K562 (cell line): Measurements from ENCODE around the gene ZNF575. TPM values are rescaled to one million over a fixed set of nuclear protein-coding genes. Genes with fewer than 3 reads are reported as not detected.

Experiments
- ATAC-seq: fragments of 200-7000 bp; cut with Tn5 transposase; 3 replicates; pipeline ENCODE4 v1.9.1; 2020; ENCODE audit warnings: moderate library complexity
- BruUV-seq: library from RNA; stranded (reverse); fragments of 400-500 nt; replicated peaks from 2 replicates; lab custom pipeline; 2021; lab: Mats Ljungman, UMichigan
- CTCF ChIA-PET: fragments of 300-600 bp; formaldehyde crosslinking; extraction: SDS; loops from one replicate; lab custom pipeline; 2021; ENCODE audit warnings: low intra/inter-chr PET ratio; lab: Yijun Ruan, JAX
- POLR2A ChIA-PET: fragments of 300-600, 350-650 bp; sonication (Branson Sonifier 250); formaldehyde crosslinking; extraction: SDS; loops from one replicate; lab custom pipeline; 2021; ENCODE audit warnings: antibody characterized with exemption, inconsistent platforms; lab: Yijun Ruan, JAX
- DNase-seq, 4 experiments: peaks; one replicate each; pipeline versions ENCODE4 v3.0.0 to v3.0.0-alpha.2; 2011 to 2018; ENCODE audit warnings: low spot score in 3 of 4, mixed read lengths in 3 of 4; ENCODE audit errors: extremely low read depth in 1 of 4
- FAIRE-seq: peaks from 2 replicates; lab custom pipeline; 2011; peaks lifted over from hg19 to GRCh38; lab: Jason Lieb, UNC
- H2AFZ ChIP-seq: 2 replicates; pipeline ENCODE4 v1.6.0; 2011; ENCODE audit warnings: low read depth, low read length, control low read depth, inconsistent platforms
- H3K27ac ChIP-seq: fragments of 200-600 bp; 3 replicates; pipeline ENCODE4 v1.8.0; 2011; ENCODE audit warnings: low read depth, mild to moderate bottlenecking, control low read depth, inconsistent platforms, low read length, moderate library complexity, mixed read lengths; ENCODE audit errors: extremely low read depth
- H3K27me3 ChIP-seq, 2 experiments: fragments of 300-600 bp in 1 of 2; 2 replicates in 1 of 2; 3 replicates in 1 of 2; pipeline versions ENCODE4 v1.6.0 to v1.8.0; 2011; ENCODE audit warnings: inconsistent platforms in 2 of 2, low read length in 2 of 2, mild to moderate bottlenecking in 1 of 2, mixed read lengths in 1 of 2, moderate library complexity in 1 of 2; ENCODE audit not compliant: control insufficient read depth in 2 of 2, insufficient read depth in 2 of 2
- H3K36me3 ChIP-seq: fragments of 300-600 bp; 3 replicates; pipeline ENCODE4 v1.8.0; 2011; ENCODE audit warnings: mild to moderate bottlenecking, low read length, inconsistent platforms; ENCODE audit not compliant: control insufficient read depth, insufficient read depth
- H3K4me1 ChIP-seq, 2 experiments: fragments of 200-600 bp in 1 of 2; replicated peaks in 1 of 2; 2 replicates in 1 of 2; 3 replicates in 1 of 2; pipeline versions ENCODE4 v1.5.1 to v1.8.0; 2011; ENCODE audit warnings: inconsistent platforms in 2 of 2, low read length in 2 of 2, mild to moderate bottlenecking in 1 of 2, mixed read lengths in 1 of 2, moderate library complexity in 1 of 2; ENCODE audit not compliant: control insufficient read depth in 2 of 2, insufficient read depth in 2 of 2
- H3K4me2 ChIP-seq: 2 replicates; pipeline ENCODE4 v1.6.1; 2011; ENCODE audit warnings: low read length, control low read depth, inconsistent platforms, mixed read lengths; ENCODE audit not compliant: insufficient read depth
- H3K4me3 ChIP-seq: fragments of 200-600 bp; sonication (generic), shearing (Covaris generic); 2 replicates; pipeline ENCODE4 v1.5.1; 2016; ENCODE audit warnings: control low read depth, inconsistent platforms
- H3K79me2 ChIP-seq: fragments of 200-600 bp; 3 replicates; pipeline ENCODE4 v1.8.0; 2011; ENCODE audit warnings: low read length, inconsistent platforms; ENCODE audit not compliant: control insufficient read depth, insufficient read depth
- H3K9ac ChIP-seq, 2 experiments: 2 replicates each; pipeline versions ENCODE4 v1.6.0 to v1.6.1; 2011; ENCODE audit warnings: low read depth in 2 of 2, low read length in 2 of 2, control low read depth in 1 of 2, inconsistent platforms in 1 of 2, mild to moderate bottlenecking in 1 of 2, mixed read lengths in 1 of 2; ENCODE audit not compliant: insufficient read depth in 1 of 2
- H3K9me1 ChIP-seq: one replicate; pipeline ENCODE4 v1.6.0; 2011; ENCODE audit warnings: inconsistent platforms, mild to moderate bottlenecking, low read length, moderate library complexity; ENCODE audit not compliant: control insufficient read depth, insufficient read depth
- H3K9me3 ChIP-seq: replicated peaks from 2 replicates; pipeline ENCODE4 v1.5.1; 2011; ENCODE audit warnings: low read depth, low read length, inconsistent platforms; ENCODE audit not compliant: control insufficient read depth, insufficient read depth
- H4K20me1 ChIP-seq: replicated peaks from 2 replicates; pipeline ENCODE4 v1.6.1; 2011; ENCODE audit warnings: low read length, inconsistent platforms, mixed read lengths; ENCODE audit not compliant: control insufficient read depth, insufficient read depth
- BDP1 ChIP-seq: IDR thresholded peaks from 3 replicates; pipeline ENCODE4 v1.6.1; 2011; ENCODE audit not compliant: insufficient read length, insufficient read depth
- CBX3 ChIP-seq, 2 experiments: IDR thresholded peaks; 1 replicate in 1 of 2; 2 replicates in 1 of 2; pipeline ENCODE4 v1.6.1; 2012; ENCODE audit warnings: inconsistent platforms in 2 of 2, low read length in 2 of 2, borderline replicate concordance in 1 of 2, control low read depth in 1 of 2
- ESRRA ChIP-seq: fragments of 450-650 bp; IDR thresholded peaks from 2 replicates; pipeline ENCODE4 v1.6.1; 2014; ENCODE audit warnings: low read depth, mild to moderate bottlenecking, moderate library complexity, borderline replicate concordance
- HMG20B ChIP-seq: fragments of 250-450 bp; sonication (Bioruptor Pico); IDR thresholded peaks from 2 replicates; pipeline ENCODE4 v1.5.0; 2021; ENCODE audit warnings: mild to moderate bottlenecking
- HNRNPL ChIP-seq: fragments of 200-400 bp; formaldehyde crosslinking; IDR thresholded peaks from 2 replicates; pipeline ENCODE4 v1.6.1; 2017; ENCODE audit warnings: low read depth, mild to moderate bottlenecking, low read length
- HSF4 ChIP-seq: fragments of 250-450 bp; sonication (Bioruptor Pico); IDR thresholded peaks from 2 replicates; pipeline ENCODE4 v2.1.2; 2022; ENCODE audit warnings: mild to moderate bottlenecking, moderate library complexity, borderline replicate concordance
- SAFB ChIP-seq: fragments of 200-400 bp; formaldehyde crosslinking; IDR thresholded peaks from 2 replicates; pipeline ENCODE4 v1.6.1; 2017; ENCODE audit warnings: low read depth, low read length, borderline replicate concordance
- TRIM28 ChIP-seq: fragments of 450-650 bp; IDR thresholded peaks from 2 replicates; pipeline ENCODE4 v1.6.1; 2017
- ZNF584 ChIP-seq: fragments of 200-800 bp; sonication (Bioruptor generic); IDR thresholded peaks from 2 replicates; pipeline ENCODE4 v1.6.1; 2016; ENCODE audit warnings: low read depth, mild to moderate bottlenecking, missing genetic modification characterization, missing compliant biosample characterization
- ZNF75A ChIP-seq: fragments of 450-650 bp; formaldehyde crosslinking; IDR thresholded peaks from 2 replicates; pipeline ENCODE4 v1.4.0; 2020; ENCODE audit warnings: mild to moderate bottlenecking
- in situ Hi-C: fragments of 300-500 bp; cut with MboI; formaldehyde crosslinking; loops from 4 replicates; pipeline ENCODE4 v1.15.0; 2018; ENCODE audit warnings: inconsistent platforms, mixed read lengths
- intact Hi-C: fragments of 100-400 bp; cut with micrococcal nuclease; formaldehyde crosslinking; loops from 2 replicates; pipeline ENCODE4 v1.14.2; 2022
- polyA plus RNA-seq, 8 experiments: library from polyadenylated mRNA; depleted of rRNA in 4 of 8; stranded (reverse) in 5 of 8; unstranded in 3 of 8; fragments of >200 nt; fragmentation: Nextera tagmentation in 2 of 8; fragmentation: Illumina TruSeq in 1 of 8; extraction: Ambion mirVana in 2 of 8; extraction: Trizol in 1 of 8; gene quantifications; 2 replicates each; pipeline versions ENCODE4 v1.2.1 to v1.2.3, GENCODE V29; 2011 to 2014; ENCODE audit warnings: inconsistent platforms in 1 of 8, missing spikeins in 1 of 8
- total RNA-seq, 7 experiments: library from RNA; depleted of rRNA in 6 of 7; stranded (reverse); fragments of >200 nt in 6 of 7; fragmentation: Illumina TruSeq in 2 of 7; extraction: Trizol in 2 of 7; gene quantifications; 2 replicates each; pipeline versions ENCODE4 v1.2.1 to v1.2.3, GENCODE V29; 2011 to 2021; ENCODE audit warnings: low replicate concordance in 1 of 7
- TF ChIP-seq, protein P1 (sequence below), 2 experiments: fragments of 450-650 bp in 1 of 2; sonication (generic) in 1 of 2; formaldehyde crosslinking; conservative IDR thresholded peaks; 2 replicates each; pipeline versions ENCODE4 v1.4.0 to v1.8.1; 2020 to 2022; ENCODE audit warnings: mild to moderate bottlenecking in 1 of 2, missing genetic modification reagents in 1 of 2

ZNF575 gene
- total and polyA plus RNA-seq, 9 of the 15 experiments (the other 6 are each of a cell fraction or from before 2014, with no cell fraction given) = 0.20 to 0.98 (median 0.32) TPM; not detected in 6

DNA sequence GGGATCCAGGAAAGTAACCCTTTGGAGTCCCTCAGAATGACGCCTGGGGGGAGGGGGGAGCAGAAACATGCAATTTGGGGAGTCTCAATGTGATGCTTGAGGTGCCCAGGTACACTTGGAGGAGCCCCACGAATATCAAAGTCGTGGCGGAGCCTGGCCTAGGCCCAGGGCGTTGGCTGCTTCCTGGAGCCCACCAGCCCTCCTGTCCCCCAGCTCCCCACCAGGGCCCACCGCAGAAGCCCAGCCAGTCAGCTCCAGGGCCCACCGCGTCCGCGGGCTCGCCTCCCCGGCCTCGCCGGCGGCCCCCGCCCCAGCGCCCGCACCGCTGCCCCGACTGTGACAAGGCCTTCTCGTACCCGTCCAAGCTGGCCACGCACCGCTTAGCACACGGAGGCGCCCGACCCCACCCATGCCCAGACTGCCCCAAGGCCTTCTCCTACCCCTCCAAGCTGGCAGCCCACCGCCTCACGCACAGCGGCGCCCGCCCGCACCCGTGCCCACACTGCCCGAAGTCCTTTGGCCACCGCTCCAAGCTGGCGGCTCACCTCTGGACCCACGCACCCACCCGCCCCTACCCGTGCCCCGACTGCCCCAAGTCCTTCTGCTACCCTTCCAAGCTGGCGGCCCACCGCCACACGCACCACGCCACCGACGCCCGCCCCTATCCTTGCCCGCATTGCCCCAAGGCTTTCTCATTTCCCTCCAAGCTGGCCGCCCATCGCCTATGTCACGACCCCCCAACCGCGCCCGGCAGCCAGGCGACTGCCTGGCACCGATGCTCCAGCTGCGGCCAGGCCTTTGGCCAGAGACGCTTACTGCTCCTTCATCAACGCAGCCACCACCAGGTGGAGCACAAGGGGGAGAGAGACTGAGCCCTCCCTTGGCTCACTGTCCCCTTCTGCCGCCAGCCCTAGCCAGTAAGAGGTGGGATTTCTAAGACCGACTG lies 2.1 kb downstream of the ZNF575 start (continued):
- TF ChIP-seq ESRRA (no peak), HNRNPL (peak; percentile 81)

DNA sequence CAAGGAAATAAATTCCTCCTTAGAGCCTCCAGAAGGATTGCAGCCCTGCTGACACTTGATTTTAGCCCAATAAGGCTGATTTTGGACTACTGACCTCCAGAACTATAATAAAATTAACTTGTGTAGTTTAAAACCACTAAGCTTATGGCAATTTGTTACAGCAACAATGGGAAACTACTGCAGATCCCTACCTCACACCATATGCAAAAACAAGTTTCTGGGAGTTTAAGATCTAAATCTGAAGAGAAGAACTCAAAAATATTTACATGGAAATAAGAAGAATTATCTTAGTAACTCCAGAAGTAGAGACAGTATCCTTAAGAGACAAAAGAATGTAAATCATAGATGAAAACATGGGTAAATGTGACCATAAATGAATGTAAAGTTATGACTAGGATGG lies 5.9 kb downstream of the ZNF575 start:
- ChIA-PET CTCF (no interaction called here), POLR2A (no interaction called here)
- intact Hi-C loops (loop anchor here (10.0 kb wide), 1 partner anchor 126 kb away; no protein-coding TSS in a partner anchor), in situ Hi-C loops (no loop called here)
- TF ChIP-seq TRIM28 = 0 out of 2 replicates have a peak, but pooled peaks have one; percentile 55
- TF ChIP-seq HSF4 (CRISPR knock-in tag) = no peak
- peak in 1 of 2 experiments; percentile 73; a peak in 1 of 3 replicates for TF ChIP-seq CBX3 (IDR thresholded peaks at IDR 0.05; ENCODE audit: borderline replicate concordance in 1 of 2, low read length in 2 of 2)
- no peak for TF ChIP-seq ZNF584
- no peak for TF ChIP-seq HMG20B (CRISPR knock-in tag)
- no peak for TF ChIP-seq BDP1
- no peak for TF ChIP-seq SAFB
- TF ChIP-seq, protein P1, sequence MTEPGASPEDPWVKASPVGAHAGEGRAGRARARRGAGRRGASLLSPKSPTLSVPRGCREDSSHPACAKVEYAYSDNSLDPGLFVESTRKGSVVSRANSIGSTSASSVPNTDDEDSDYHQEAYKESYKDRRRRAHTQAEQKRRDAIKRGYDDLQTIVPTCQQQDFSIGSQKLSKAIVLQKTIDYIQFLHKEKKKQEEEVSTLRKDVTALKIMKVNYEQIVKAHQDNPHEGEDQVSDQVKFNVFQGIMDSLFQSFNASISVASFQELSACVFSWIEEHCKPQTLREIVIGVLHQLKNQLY (CRISPR knock-in tag; conservative IDR thresholded peaks at IDR 0.05) = no peak
- TF ChIP-seq ZNF75A (CRISPR knock-in tag) = no peak
- no peaks in the 10 kb centered on the region for H3K79me2 ChIP-seq
- BruUV-seq = no TSS peak
- H3K27me3 ChIP-seq = no peaks in the 10 kb centered on the region
- DNase-seq (no peak), ATAC-seq (no peak), FAIRE-seq (no peak)
- H3K4me1 ChIP-seq = peaks cover 0 to 16% of the 10 kb centered on the region in 2 experiments; a peak in 2 of 5 replicates
- no peak overlapping the region for H3K9ac ChIP-seq
- peaks cover 47% of the 10 kb centered on the region; the same call in 2 of the 3 replicates for H3K36me3 ChIP-seq
- H3K4me3 ChIP-seq = no peak overlapping the region
- H3K9me3 ChIP-seq = peaks cover 1% of the 10 kb centered on the region; the same call in 1 of the 2 replicates
- H2AFZ ChIP-seq = no peak overlapping the region
- H3K4me2 ChIP-seq = no peak overlapping the region
- no peaks in the 10 kb centered on the region; the same call in 1 of the 2 replicates for H4K20me1 ChIP-seq
- H3K27ac ChIP-seq = no peak overlapping the region
- H3K9me1 ChIP-seq = no peaks in the 10 kb centered on the region
